ENCODE measurements around the gene GREM2. TPM values are rescaled to one million over a fixed set of nuclear protein-coding genes. Genes with fewer than 3 reads are reported as not detected.

The GREM2 gene
- total and polyA plus RNA-seq, 2 donors (not counting 1 experiment from before 2014, with no cell fraction given): not detected

GRCh38 chr1:240492832-240493440, 119.0 kb downstream of the GREM2 start:
- intact Hi-C loops (cut with micrococcal nuclease): no loop called here
- no peak for TF ChIP-seq EZH2 (IDR thresholded peaks at IDR 0.05; ENCODE audit: borderline replicate concordance, insufficient read depth, low read depth, low read length, poor library complexity, severe bottlenecking)
- no peak for TF ChIP-seq CTCF (IDR thresholded peaks at IDR 0.05)
- H3K9me3 Mint-ChIP-seq (ENCODE audit: insufficient read depth): no peaks in the 10 kb centered on the region
- Histone ChIP-seq H3K9me3 (ENCODE audit: control extremely low read depth in 1 of 3, control insufficient read depth in 2 of 3, insufficient read depth in 1 of 3, low read length in 2 of 3) (peaks cover 0 to 18% (median 0%) of the 10 kb centered on the region in 3 donors), H3K4me2 (replicated peaks; ENCODE audit: low read depth, low read length, poor library complexity, severe bottlenecking) (no peak overlapping the region), H3K36me3 (replicated peaks in 1 of 2; ENCODE audit: control extremely low read depth in 1 of 2, control insufficient read depth in 1 of 2, extremely low read depth in 1 of 2, insufficient read depth in 2 of 2, low read length in 1 of 2) (no peaks in the 10 kb centered on the region), H3K79me2 (ENCODE audit: control insufficient read depth, insufficient read depth, low read length) (no peaks in the 10 kb centered on the region), H2AFZ (ENCODE audit: insufficient read depth, low read depth, low read length, poor library complexity, severe bottlenecking) (no peak overlapping the region), H3K4me1 (ENCODE audit: control insufficient read depth in 2 of 2, insufficient read depth in 2 of 2, low read length in 2 of 2) (no peaks in the 10 kb centered on the region), H3K27me3 (replicated peaks in 1 of 4; ENCODE audit: control extremely low read depth in 1 of 4, control insufficient read depth in 3 of 4, insufficient read depth in 4 of 4, low read length in 3 of 4) (no peaks in the 10 kb centered on the region), H3K9ac (ENCODE audit: low read length) (no peak overlapping the region), H3K27ac (ENCODE audit: low read length in 2 of 2) (no peak overlapping the region), H4K20me1 (ENCODE audit: control insufficient read depth, insufficient read depth, low read length, poor library complexity, severe bottlenecking) (no peaks in the 10 kb centered on the region), H3K4me3 (ENCODE audit: control extremely low read depth in 1 of 5, extremely low read depth in 1 of 5, insufficient read depth in 1 of 5, low read depth in 2 of 5, low read length in 4 of 5) (no peak overlapping the region)
- 70% methylated on average over 52 of the region's 52 CpGs for WGBS (ENCODE audit: insufficient coverage)
- ChIA-PET POLR2A (no interaction called here), CTCF (no interaction called here)
- H3K4me3 Mint-ChIP-seq: no peak overlapping the region
- DNase-seq (no peak), ATAC-seq (ENCODE audit: low read depth) (no peak)
- H3K4me1 Mint-ChIP-seq: no peaks in the 10 kb centered on the region
- H3K27ac Mint-ChIP-seq: no peak overlapping the region
- peaks cover 3% of the 10 kb centered on the region for H3K27me3 Mint-ChIP-seq

GRCh38 chr1:240491796-240492195, 120.2 kb downstream of the GREM2 start:
- TF ChIP-seq CTCF (IDR thresholded peaks at IDR 0.05) (no peak), EZH2 (IDR thresholded peaks at IDR 0.05; ENCODE audit: borderline replicate concordance, insufficient read depth, low read depth, low read length, poor library complexity, severe bottlenecking) (no peak)
- POLR2A ChIA-PET: no interaction called here
- no peak overlapping the region for H3K4me3 Mint-ChIP-seq

More at GRCh38 chr1:240491796-240492195, 120.2 kb downstream of the GREM2 start:
- H3K27ac ChIP-seq (ENCODE audit: low read length in 2 of 2): no peak overlapping the region
- no peak overlapping the region for H2AFZ ChIP-seq (ENCODE audit: insufficient read depth, low read depth, low read length, poor library complexity, severe bottlenecking)
- ATAC-seq (ENCODE audit: low read depth): no peak
- H3K4me1 ChIP-seq (ENCODE audit: control insufficient read depth in 2 of 2, insufficient read depth in 2 of 2, low read length in 2 of 2): no peaks in the 10 kb centered on the region
- intact Hi-C loops (cut with micrococcal nuclease): no loop called here
- no peak overlapping the region for H3K4me2 ChIP-seq (replicated peaks; ENCODE audit: low read depth, low read length, poor library complexity, severe bottlenecking)
- no peaks in the 10 kb centered on the region for H3K9me3 Mint-ChIP-seq (ENCODE audit: insufficient read depth)
- H4K20me1 ChIP-seq (ENCODE audit: control insufficient read depth, insufficient read depth, low read length, poor library complexity, severe bottlenecking): no peaks in the 10 kb centered on the region
- CTCF ChIA-PET: no interaction called here
- no peaks in the 10 kb centered on the region for H3K79me2 ChIP-seq (ENCODE audit: control insufficient read depth, insufficient read depth, low read length)
- H3K27me3 Mint-ChIP-seq: peaks cover 3% of the 10 kb centered on the region
- H3K4me1 Mint-ChIP-seq: no peaks in the 10 kb centered on the region
- no peak overlapping the region for H3K27ac Mint-ChIP-seq
- WGBS (ENCODE audit: insufficient coverage): 85% methylated on average over 2 of the region's 7 CpGs
- no peaks in the 10 kb centered on the region for H3K27me3 ChIP-seq (replicated peaks in 1 of 4; ENCODE audit: control extremely low read depth in 1 of 4, control insufficient read depth in 3 of 4, insufficient read depth in 4 of 4, low read length in 3 of 4)
- H3K9me3 ChIP-seq (ENCODE audit: control extremely low read depth in 1 of 3, control insufficient read depth in 2 of 3, insufficient read depth in 1 of 3, low read length in 2 of 3): peaks cover 0 to 18% (median 0%) of the 10 kb centered on the region in 3 donors
- H3K36me3 ChIP-seq (replicated peaks in 1 of 2; ENCODE audit: control extremely low read depth in 1 of 2, control insufficient read depth in 1 of 2, extremely low read depth in 1 of 2, insufficient read depth in 2 of 2, low read length in 1 of 2): no peaks in the 10 kb centered on the region
- no peak for DNase-seq
- no peak overlapping the region for H3K9ac ChIP-seq (ENCODE audit: low read length)
- H3K4me3 ChIP-seq (ENCODE audit: control extremely low read depth in 1 of 5, extremely low read depth in 1 of 5, insufficient read depth in 1 of 5, low read depth in 2 of 5, low read length in 4 of 5): no peak overlapping the region
